ENCODE data around the gene WEE1.
"Not testable (repeated sequence)": the region's sequence is repeated elsewhere in the genome, so short reads cannot be mapped to it uniquely, and the experiment has no call there.

The WEE1 gene

DNA sequence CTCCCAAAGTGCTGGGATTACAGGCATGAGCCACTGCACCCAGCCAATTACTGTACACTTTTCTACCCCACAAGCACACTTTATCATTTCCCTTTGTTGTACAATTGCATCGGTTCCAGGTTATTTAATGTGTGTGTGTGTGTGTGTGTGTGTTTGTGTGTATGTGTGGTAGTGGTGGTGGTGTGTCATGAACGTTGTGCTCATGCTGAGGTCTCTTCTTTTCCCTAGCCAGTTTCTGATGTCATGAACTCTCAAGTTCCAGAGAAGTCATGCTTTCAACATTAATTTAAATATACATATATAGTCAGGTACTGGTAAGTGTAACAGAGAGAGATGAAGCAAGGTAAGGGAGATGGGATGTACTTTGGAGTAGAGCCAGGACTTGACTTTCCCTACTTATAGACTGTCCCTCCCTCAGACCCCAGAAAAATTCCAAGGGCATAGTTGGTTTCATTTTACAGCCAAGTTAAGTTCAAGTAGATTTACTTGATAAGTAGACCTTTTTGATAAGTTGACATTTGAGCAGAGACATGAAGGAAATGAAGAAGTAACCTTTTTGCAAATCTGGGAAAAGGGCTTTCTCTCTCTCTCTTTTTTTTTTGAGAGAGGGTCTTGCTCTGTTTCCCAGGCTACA is 42.7 kb downstream of the WEE1 start:
- Histone ChIP-seq H3K27me3 (ENCODE audit: control insufficient read depth, insufficient read depth, low read length) (peaks cover 7% of the 10 kb centered on the region), H3K9ac (ENCODE audit: low read length) (no peak overlapping the region), H3K9me3 (ENCODE audit: control insufficient read depth, low read depth, low read length) (no peaks in the 10 kb centered on the region), H3K36me3 (ENCODE audit: control insufficient read depth, low read depth, low read length) (no peaks in the 10 kb centered on the region), H3K4me3 (ENCODE audit: low read length) (no peak overlapping the region), H3K4me1 (ENCODE audit: control insufficient read depth, low read depth, low read length) (peaks cover 14% of the 10 kb centered on the region), H3K27ac (ENCODE audit: low read length) (no peak overlapping the region)

DNA sequence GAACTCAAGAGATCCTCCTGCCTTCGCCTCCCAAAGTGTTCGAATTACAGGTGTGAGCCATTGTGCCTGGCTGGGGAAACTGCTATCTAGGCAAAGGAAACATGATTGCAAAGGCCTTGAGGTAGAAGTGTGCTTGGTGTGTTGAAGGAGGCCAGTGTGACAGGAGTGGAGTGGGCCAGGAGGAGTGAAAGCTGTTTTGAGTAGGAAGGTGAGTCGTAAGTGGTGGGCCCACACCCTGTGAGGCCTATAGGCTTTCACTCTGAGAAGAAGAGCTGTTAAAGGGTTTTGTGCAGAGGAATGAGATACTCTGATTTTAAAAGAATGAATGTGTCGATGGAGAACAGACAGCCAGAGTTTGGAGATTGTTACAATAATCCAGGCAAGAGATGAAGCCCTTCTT is 43.4 kb downstream of the WEE1 start:
- Histone ChIP-seq H3K27ac (ENCODE audit: low read length) (no peak overlapping the region), H3K27me3 (ENCODE audit: control insufficient read depth, insufficient read depth, low read length) (peaks cover 7% of the 10 kb centered on the region), H3K4me1 (ENCODE audit: control insufficient read depth, low read depth, low read length) (peaks cover 14% of the 10 kb centered on the region), H3K36me3 (ENCODE audit: control insufficient read depth, low read depth, low read length) (no peaks in the 10 kb centered on the region), H3K9ac (ENCODE audit: low read length) (no peak overlapping the region), H3K9me3 (ENCODE audit: control insufficient read depth, low read depth, low read length) (no peaks in the 10 kb centered on the region), H3K4me3 (ENCODE audit: low read length) (no peak overlapping the region)

GRCh38 chr11:9617940-9618339 is 44.5 kb downstream of the WEE1 start:
- Histone ChIP-seq H3K27me3 (ENCODE audit: control insufficient read depth, insufficient read depth, low read length) (peaks cover 7% of the 10 kb centered on the region), H3K9ac (ENCODE audit: low read length) (no peak overlapping the region), H3K4me3 (ENCODE audit: low read length) (no peak overlapping the region), H3K36me3 (ENCODE audit: control insufficient read depth, low read depth, low read length) (no peaks in the 10 kb centered on the region), H3K27ac (ENCODE audit: low read length) (no peak overlapping the region), H3K4me1 (ENCODE audit: control insufficient read depth, low read depth, low read length) (peaks cover 11% of the 10 kb centered on the region), H3K9me3 (ENCODE audit: control insufficient read depth, low read depth, low read length) (no peaks in the 10 kb centered on the region)

DNA sequence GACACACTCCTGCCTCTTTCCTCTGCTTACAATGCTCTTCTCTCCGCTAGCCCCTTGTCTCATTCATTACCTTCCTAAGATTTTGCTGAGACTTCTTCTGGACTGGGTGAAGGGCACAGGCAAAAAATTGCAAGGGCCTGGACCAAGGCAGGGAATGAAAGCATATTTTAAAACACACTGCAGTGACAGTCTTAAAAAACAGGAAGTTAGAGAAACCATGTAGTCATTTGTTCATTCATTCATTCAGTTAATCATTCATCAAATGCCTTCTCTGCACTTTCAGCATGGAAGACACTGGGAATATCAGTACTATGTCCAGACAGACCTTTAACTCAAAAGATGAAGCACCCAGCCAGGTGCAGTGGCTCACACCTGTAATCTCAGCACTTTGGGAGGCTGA is 45.5 kb downstream of the WEE1 start:
- Histone ChIP-seq H3K36me3 (ENCODE audit: control insufficient read depth, low read depth, low read length) (no peaks in the 10 kb centered on the region), H3K4me1 (ENCODE audit: control insufficient read depth, low read depth, low read length) (peaks cover 4% of the 10 kb centered on the region)

DNA sequence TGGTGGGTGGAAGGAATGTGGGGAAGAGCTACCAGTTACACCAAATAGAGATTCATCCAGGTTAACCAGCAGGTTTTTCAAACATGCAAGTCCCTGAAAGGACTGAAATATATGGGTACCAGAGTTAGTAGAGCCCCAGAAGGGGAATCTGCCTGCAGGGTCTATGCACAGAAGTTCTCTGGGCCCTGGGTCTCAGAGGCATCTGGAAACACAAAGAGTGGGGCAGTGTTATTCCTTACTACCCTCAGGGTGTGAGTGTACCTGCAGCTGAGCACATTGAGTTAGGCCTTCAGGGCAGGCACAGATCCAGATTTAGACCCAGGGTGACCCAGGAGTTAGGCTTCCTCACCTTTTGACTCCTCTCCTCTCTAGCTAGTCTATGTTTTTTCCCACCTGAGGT is 46.5 kb downstream of the WEE1 start:
- H3K27me3 ChIP-seq (ENCODE audit: control insufficient read depth, insufficient read depth, low read length), result no peaks in the 10 kb centered on the region
- no peak overlapping the region for H3K9ac ChIP-seq (ENCODE audit: low read length)
- H3K4me3 ChIP-seq (ENCODE audit: low read length), result no peak overlapping the region

More for the DNA sequence above, 45.5 kb downstream of the WEE1 start:
- H3K27me3 ChIP-seq (ENCODE audit: control insufficient read depth, insufficient read depth, low read length), result peaks cover 7% of the 10 kb centered on the region
- H3K4me3 ChIP-seq (ENCODE audit: low read length), result no peak overlapping the region
- H3K27ac ChIP-seq (ENCODE audit: low read length), result no peak overlapping the region
- H3K9ac ChIP-seq (ENCODE audit: low read length), result no peak overlapping the region
- no peaks in the 10 kb centered on the region for H3K9me3 ChIP-seq (ENCODE audit: control insufficient read depth, low read depth, low read length)

DNA sequence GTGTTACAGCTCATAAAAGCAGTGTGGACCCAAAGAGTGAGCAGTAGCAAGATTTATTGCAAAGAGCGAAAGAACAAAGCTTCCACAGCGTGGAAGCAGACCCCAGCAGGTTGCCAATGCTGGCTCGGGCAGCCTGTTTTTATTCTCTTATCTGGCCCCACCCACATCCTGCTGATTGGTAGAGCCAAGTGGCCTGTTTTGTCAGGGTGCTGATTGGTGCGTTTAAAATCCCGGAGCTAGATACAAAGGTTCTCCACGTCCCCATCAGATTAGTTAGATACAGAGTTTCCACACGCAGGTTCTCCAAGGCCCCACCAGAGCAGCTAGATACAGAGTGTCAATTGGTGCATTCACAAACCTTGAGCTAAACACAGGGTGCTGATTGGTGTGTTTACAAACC is 48.9 kb downstream of the WEE1 start:
- H3K27ac ChIP-seq (ENCODE audit: low read length); H3K27me3 ChIP-seq (ENCODE audit: control insufficient read depth, insufficient read depth, low read length); H3K36me3 ChIP-seq (ENCODE audit: control insufficient read depth, low read depth, low read length); H3K4me3 ChIP-seq (ENCODE audit: low read length); H3K9ac ChIP-seq (ENCODE audit: low read length); H3K9me3 ChIP-seq (ENCODE audit: control insufficient read depth, low read depth, low read length): not testable (repeated sequence)
- H3K4me1 ChIP-seq (ENCODE audit: control insufficient read depth, low read depth, low read length), result peaks cover 17% of the 10 kb centered on the region

More for the DNA sequence above, 46.5 kb downstream of the WEE1 start:
- no peaks in the 10 kb centered on the region for H3K9me3 ChIP-seq (ENCODE audit: control insufficient read depth, low read depth, low read length)
- H3K36me3 ChIP-seq (ENCODE audit: control insufficient read depth, low read depth, low read length), result no peaks in the 10 kb centered on the region
- no peak overlapping the region for H3K27ac ChIP-seq (ENCODE audit: low read length)
- no peaks in the 10 kb centered on the region for H3K4me1 ChIP-seq (ENCODE audit: control insufficient read depth, low read depth, low read length)

GRCh38 chr11:9623053-9623452 is 49.6 kb downstream of the WEE1 start:
- H3K27ac ChIP-seq (ENCODE audit: low read length); H3K27me3 ChIP-seq (ENCODE audit: control insufficient read depth, insufficient read depth, low read length); H3K4me3 ChIP-seq (ENCODE audit: low read length); H3K36me3 ChIP-seq (ENCODE audit: control insufficient read depth, low read depth, low read length); H3K9me3 ChIP-seq (ENCODE audit: control insufficient read depth, low read depth, low read length); H3K9ac ChIP-seq (ENCODE audit: low read length): not testable (repeated sequence)
- H3K4me1 ChIP-seq (ENCODE audit: control insufficient read depth, low read depth, low read length), result peaks cover 23% of the 10 kb centered on the region

DNA sequence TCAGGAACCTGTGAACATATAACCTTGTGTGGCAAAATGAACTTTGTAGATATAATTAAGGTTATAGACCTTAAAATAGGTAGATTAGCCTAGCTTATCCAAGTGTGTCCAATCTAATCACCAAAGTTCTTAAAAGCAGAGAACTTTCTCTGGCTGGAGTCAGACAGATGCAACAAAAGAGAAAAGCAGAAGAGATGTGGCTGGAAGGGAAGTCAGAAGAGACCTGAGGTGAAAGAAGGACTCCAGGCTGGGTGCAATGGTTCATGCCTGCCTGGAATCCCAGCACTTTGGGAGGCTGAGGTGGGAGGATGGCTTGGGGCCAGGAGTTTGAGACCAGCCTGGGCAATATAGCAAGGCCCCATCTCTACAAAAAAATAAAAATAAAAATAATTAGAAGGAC is 51.0 kb downstream of the WEE1 start:
- H3K27ac ChIP-seq (ENCODE audit: low read length), result no peak overlapping the region
- H3K9me3 ChIP-seq (ENCODE audit: control insufficient read depth, low read depth, low read length), result no peaks in the 10 kb centered on the region
- H3K4me3 ChIP-seq (ENCODE audit: low read length), result no peak overlapping the region
- no peak overlapping the region for H3K9ac ChIP-seq (ENCODE audit: low read length)
- H3K4me1 ChIP-seq (ENCODE audit: control insufficient read depth, low read depth, low read length), result peaks cover 30% of the 10 kb centered on the region
- H3K36me3 ChIP-seq (ENCODE audit: control insufficient read depth, low read depth, low read length), result no peaks in the 10 kb centered on the region
- H3K27me3 ChIP-seq (ENCODE audit: control insufficient read depth, insufficient read depth, low read length), result no peaks in the 10 kb centered on the region

GRCh38 chr11:9625162-9625561 is 51.7 kb downstream of the WEE1 start:
- Histone ChIP-seq H3K4me3 (ENCODE audit: low read length) (no peak overlapping the region), H3K4me1 (ENCODE audit: control insufficient read depth, low read depth, low read length) (peaks cover 30% of the 10 kb centered on the region), H3K27ac (ENCODE audit: low read length) (no peak overlapping the region), H3K36me3 (ENCODE audit: control insufficient read depth, low read depth, low read length) (no peaks in the 10 kb centered on the region), H3K9me3 (ENCODE audit: control insufficient read depth, low read depth, low read length) (no peaks in the 10 kb centered on the region), H3K9ac (ENCODE audit: low read length) (no peak overlapping the region), H3K27me3 (ENCODE audit: control insufficient read depth, insufficient read depth, low read length) (no peaks in the 10 kb centered on the region)

- no peak overlapping the region for H3K4me3 ChIP-seq (ENCODE audit: low read length)
- H3K27me3 ChIP-seq (ENCODE audit: control insufficient read depth, insufficient read depth, low read length), result no peaks in the 10 kb centered on the region
- H3K4me1 ChIP-seq (ENCODE audit: control insufficient read depth, low read depth, low read length), result peaks cover 30% of the 10 kb centered on the region
- H3K9ac ChIP-seq (ENCODE audit: low read length), result no peak overlapping the region
- H3K36me3 ChIP-seq (ENCODE audit: control insufficient read depth, low read depth, low read length), result no peaks in the 10 kb centered on the region
- no peak overlapping the region for H3K27ac ChIP-seq (ENCODE audit: low read length)
- H3K9me3 ChIP-seq (ENCODE audit: control insufficient read depth, low read depth, low read length), result no peaks in the 10 kb centered on the region
These were observed 52.3 kb downstream of the WEE1 start for GRCh38 chr11:9625728-9626127.

DNA sequence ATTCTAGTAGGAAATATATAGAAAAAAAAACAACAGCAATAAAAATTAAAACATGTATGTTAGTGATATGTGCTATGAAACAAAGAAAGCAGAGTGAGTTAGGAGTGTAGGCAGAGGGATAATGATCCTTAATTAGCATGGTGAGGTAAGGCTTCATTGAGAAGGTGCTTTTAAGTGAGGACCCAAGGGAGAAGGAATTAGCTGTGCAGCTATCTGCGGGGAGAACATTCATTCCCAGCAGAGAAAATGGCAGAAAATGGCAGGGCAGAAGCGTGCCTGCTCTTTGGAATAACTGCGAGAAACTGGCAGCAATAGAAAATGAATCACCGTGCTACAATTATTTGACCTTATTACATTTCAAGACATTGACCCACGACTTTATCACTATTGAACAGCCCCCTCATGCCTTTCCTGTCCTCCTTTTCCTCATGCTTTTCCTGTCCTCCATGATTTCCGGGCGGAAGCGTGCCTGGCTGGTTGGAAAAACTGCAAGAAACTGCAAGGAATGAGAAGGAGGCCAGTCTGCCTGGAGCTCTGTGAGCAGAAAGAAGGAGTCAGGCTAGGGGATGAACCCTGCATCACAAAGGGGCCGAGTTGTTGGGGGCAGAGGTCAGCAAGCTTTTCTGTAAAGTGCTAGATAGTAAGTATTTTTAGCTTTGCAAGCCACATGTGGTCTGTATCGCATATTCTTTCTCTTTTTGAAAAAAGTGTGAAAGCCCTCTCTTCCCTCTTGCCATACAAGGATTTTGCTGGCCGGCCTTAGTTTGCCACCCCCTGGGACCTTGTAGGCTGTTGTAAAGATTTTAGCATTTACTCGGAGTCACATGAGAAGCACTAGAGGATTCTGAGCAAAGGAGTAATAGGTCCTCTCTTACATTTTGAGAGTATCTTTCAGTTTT is 53.3 kb downstream of the WEE1 start:
- peak overlapping the region; percentile 92 for H3K27ac ChIP-seq (ENCODE audit: low read length)
- H3K27me3 ChIP-seq (ENCODE audit: control insufficient read depth, insufficient read depth, low read length), result no peaks in the 10 kb centered on the region
- peaks cover 30% of the 10 kb centered on the region for H3K4me1 ChIP-seq (ENCODE audit: control insufficient read depth, low read depth, low read length)
- H3K9ac ChIP-seq (ENCODE audit: low read length), result peak overlapping the region; percentile 21
- H3K9me3 ChIP-seq (ENCODE audit: control insufficient read depth, low read depth, low read length), result no peaks in the 10 kb centered on the region
- H3K36me3 ChIP-seq (ENCODE audit: control insufficient read depth, low read depth, low read length), result no peaks in the 10 kb centered on the region
- peak overlapping the region; percentile 14 for H3K4me3 ChIP-seq (ENCODE audit: low read length)

DNA sequence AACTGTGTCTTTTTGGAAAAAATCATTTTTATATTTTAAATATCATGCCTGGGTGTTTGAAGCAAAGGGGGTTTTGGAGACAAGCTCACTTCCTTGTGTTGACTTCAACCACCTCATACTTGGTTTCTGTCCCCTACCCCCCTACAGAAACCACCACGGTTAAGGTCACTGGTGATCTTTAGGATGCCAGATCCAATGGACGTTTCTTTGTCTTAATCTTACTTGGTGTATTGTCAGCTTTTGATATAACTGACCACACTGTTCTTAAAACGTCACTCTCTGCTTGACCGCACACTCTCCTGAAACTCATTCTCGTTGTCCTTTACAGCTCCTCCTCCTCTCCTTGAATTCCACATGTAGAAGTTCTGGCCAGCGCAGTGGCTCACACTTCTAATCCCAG is 55.6 kb downstream of the WEE1 start:
- Histone ChIP-seq H3K36me3 (ENCODE audit: control insufficient read depth, low read depth, low read length) (no peaks in the 10 kb centered on the region), H3K27ac (ENCODE audit: low read length) (no peak overlapping the region), H3K4me3 (ENCODE audit: low read length) (no peak overlapping the region), H3K9ac (ENCODE audit: low read length) (no peak overlapping the region), H3K4me1 (ENCODE audit: control insufficient read depth, low read depth, low read length) (peaks cover 30% of the 10 kb centered on the region), H3K27me3 (ENCODE audit: control insufficient read depth, insufficient read depth, low read length) (no peaks in the 10 kb centered on the region), H3K9me3 (ENCODE audit: control insufficient read depth, low read depth, low read length) (no peaks in the 10 kb centered on the region)
